Endometrial microvascular endothelial cells (primary cell): ENCODE measurements around the gene NKX2-4. TPM values are rescaled to one million over a fixed set of nuclear protein-coding genes. Genes with fewer than 3 reads are reported as not detected.

Experiments
- in situ Hi-C: cut with HindIII; loops from 2 replicates; pipeline ENCODE4 v1.10.0; 2017; ENCODE audit warnings: low sequenced_read_pairs, low pct_unique_long_range_greater_than_20kb; ENCODE audit errors: inconsistent ontology term
- total RNA-seq: library from RNA; depleted of rRNA; stranded (reverse); fragments of >200 nt; gene quantifications from one replicate; pipeline ENCODE4 v1.2.3, GENCODE V29; 2015; ENCODE audit errors: inconsistent ontology term

Gene NKX2-4
- total RNA-seq, 1 donor from 2014 or later, result not detected

DNA sequence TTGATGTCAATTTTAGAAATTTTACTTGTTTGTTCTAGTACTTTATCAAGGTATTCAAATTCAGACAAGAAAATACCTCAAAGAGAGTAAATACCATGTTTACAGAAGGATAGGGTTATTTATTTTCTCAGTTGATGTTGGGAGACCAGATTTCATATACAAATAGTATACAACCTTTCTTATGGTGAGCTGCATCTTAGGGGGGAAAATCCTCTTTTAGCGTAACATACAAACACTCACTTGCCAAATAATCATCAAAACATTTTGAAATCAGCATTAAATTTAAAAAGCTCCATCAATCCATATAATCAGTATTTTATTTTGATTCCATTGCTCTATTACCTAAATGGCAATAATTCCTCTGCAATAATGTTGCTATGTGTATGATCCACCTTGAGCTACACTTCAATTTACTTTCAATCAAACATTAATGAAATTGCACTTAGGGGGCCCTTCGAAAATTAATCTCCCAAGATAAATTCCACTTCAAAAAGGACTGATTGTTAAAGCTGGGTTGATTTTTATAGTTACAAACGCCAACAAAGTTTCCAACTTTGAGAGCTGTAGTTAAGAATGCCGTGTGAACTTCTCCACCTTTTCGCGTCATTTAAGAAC, 2.2 kb downstream of the NKX2-4 start:
- in situ Hi-C loops, result no loop called here

- in situ Hi-C loops, result no loop called here
Observed at GRCh38 chr20:21394551-21394950, 2.8 kb downstream of the NKX2-4 start.

DNA sequence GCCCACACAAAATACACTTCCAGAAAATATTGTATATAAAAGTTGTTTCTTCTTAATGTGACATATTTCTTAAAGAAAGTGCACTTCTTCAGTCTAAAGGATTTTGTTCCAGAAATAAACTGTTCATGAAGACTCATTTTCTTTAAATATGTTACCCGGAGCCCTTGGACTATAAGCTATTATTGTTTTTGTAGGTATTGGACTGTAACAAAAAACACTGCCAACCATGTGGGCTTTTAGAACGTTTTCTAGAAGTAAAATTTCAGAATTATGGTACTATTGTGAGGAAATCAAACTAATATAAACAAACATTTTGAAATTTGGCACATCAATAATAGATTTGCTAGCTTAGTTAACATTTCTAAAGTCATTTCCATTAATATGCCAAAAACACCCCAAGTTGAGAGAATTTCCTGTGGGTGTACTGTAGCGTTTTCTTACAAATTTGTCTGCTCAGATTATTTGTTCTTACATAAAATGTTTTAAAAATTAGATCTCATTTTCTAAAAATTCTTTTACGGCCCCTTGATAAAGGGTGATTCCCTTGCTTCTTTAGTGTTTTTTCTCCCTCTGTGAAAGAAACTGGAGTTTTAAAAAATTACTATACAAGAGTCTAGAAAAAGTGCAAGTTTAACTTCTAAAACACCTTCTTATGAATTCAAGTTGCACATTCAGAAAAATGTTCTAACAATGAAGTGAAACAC, 3.4 kb downstream of the NKX2-4 start:
- in situ Hi-C loops, result no loop called here

DNA sequence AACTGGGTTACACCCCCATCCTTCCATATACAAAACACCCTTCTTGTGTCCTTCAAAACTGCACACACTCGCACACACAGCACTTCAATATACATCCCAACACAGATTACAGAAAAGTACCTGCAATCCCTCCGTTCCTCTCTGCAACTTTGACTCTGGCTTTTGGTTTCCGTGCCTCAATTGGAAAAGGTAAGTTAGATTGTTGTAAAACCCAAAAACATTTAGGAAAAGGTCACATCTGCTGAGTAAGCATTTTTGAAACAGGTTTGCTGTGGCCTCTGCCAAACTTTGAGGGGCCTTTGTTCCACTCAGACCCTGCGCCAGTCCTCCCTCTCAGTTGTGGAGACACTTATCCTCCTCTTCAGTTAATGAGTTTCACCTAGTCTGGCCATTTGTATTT, 4.2 kb downstream of the NKX2-4 start:
- in situ Hi-C loops, result no loop called here

GRCh38 chr20:21391972-21392352, 5.4 kb downstream of the NKX2-4 start:
- in situ Hi-C loops, result no loop called here

DNA sequence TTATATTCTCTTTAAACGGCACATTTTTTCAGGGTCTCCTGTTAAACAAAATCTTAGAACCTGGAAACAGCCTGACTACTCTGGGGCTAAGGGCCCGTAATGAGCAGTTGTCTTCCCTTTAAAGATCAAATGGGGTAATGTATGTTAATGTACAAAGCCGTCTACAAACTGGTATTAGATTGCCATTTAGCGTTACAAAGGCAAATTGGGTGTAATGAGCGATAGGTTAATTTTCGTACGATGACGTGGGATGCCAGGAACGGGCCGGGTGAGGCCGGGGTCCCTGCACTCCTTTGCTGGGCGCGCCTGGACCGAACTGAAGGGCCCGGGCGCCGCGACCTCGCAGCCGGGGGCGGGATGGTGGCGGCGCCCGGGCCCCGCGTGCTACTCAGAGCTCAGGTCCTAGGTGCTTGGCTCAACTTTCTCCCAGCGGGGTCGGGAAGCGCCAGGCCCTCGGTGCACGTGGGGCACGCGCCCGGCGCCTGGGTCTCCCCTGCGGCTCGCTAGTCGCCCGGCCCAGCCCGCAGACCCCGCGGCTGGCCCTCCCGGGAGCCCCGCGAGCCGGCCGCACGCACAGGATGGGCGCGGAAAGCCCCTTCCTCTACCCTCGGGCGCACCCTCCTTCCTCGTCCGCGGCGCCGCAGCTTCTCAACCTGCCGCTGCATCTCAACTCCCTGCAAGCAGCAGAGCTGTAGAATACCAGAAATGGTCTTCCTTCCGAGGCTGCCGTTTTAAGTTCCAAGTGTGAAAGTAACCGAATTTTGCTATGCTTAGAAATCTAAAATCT, 5.9 kb downstream of the NKX2-4 start:
- in situ Hi-C loops, result no loop called here

- in situ Hi-C loops, result no loop called here
Observed at GRCh38 chr20:21390768-21391167, 6.6 kb downstream of the NKX2-4 start.

GRCh38 chr20:21389368-21389767, 8.0 kb downstream of the NKX2-4 start:
- in situ Hi-C loops, result no loop called here

- in situ Hi-C loops, result no loop called here
Observed at GRCh38 chr20:21388566-21388965, 8.8 kb downstream of the NKX2-4 start.

DNA sequence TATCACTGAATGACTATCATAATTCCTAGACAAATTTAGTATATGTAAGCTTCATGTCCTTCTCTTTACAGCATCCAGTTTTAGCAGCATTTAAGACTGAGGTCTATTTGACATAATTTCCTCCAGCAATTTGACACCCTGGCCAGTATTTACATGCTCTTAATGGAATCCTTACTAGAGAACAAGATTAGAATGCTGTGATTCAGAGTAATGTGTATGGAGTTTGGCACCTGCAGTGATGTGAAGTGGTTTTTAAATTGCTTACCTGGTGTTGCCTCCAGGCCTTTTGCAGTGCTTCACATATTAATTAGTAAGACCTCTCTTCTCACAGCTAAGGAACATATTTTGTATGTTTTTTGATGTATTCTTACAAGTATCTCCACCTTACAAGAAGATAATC, 9.8 kb downstream of the NKX2-4 start:
- in situ Hi-C loops, result no loop called here

DNA sequence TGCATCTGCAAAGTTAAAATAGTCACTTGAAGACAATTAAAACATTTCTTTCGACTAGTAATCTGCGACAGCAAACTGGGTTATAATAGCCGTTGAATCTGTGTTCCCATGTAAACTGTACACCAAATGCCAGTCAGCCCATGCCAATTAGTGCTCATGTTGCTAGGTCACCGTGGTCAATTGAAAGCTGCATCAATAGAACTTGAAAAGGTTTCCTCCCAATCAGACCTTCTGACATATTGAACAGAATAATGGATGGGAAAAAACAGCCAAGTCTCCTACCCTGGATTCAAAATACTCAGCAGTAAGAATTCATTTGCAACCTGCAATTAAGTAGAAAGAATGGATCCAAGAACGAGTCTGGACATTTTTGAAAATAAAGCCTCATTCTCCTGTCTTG, 11.2 kb downstream of the NKX2-4 start:
- in situ Hi-C loops, result no loop called here

GRCh38 chr20:21384308-21384892, 12.9 kb downstream of the NKX2-4 start:
- in situ Hi-C loops, result no loop called here

DNA sequence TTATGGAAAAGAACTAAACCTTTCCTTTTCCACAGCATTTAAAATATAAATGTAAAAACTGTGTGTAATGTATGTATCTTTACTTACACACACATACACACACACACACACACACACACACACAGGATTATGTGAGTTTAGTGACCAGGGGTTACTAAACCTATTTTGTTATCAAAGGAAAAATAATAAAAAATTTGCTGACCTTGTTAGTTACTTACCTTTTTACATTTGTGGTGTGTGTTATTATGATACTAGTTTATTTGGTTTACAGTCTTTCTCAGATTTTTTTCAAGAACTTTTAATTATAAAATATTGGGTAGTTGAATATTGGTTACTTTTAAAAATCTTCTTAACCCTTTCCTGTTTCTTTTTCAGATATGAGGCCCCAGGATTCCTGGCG, 15.7 kb downstream of the NKX2-4 start:
- in situ Hi-C loops, result no loop called here

DNA sequence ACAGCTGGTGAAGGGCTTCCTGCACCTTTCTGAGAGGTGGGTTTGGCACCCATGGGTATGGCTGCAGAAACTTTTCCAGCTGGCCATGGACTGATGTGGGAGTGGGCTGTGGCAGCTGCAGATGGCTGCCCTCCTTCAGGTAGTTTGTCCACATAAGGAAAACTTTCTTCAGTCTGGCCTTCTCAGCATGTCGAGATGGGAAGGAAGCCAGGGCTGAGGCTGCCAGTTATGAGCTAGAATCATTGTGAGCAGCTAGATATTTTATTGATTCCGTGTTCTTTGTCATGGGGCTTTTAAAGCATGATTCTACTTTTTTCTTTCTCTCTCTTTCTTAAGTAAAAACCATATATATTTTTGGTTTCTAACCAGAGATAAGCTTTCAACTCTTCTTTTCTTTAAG, 16.6 kb downstream of the NKX2-4 start:
- in situ Hi-C loops, result no loop called here

DNA sequence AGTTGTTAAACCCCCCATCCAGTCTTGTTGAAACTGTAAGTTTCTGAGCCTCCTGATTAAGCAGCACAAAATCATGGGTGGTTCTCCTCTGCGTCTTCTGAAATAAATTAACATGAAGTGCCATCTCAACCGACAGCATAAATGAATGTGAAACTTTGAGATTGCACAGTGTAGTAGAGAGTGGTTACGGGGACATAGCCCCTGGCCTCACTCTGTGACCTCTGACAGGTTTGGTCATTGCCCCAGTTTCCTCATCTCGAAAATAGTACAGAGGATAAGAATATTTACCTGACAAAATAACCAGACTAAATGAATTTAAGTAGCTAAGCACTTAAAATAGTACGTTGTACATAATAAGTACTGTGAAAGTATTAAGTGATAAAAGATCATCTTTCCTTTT, 19.1 kb downstream of the NKX2-4 start:
- in situ Hi-C loops, result no loop called here

DNA sequence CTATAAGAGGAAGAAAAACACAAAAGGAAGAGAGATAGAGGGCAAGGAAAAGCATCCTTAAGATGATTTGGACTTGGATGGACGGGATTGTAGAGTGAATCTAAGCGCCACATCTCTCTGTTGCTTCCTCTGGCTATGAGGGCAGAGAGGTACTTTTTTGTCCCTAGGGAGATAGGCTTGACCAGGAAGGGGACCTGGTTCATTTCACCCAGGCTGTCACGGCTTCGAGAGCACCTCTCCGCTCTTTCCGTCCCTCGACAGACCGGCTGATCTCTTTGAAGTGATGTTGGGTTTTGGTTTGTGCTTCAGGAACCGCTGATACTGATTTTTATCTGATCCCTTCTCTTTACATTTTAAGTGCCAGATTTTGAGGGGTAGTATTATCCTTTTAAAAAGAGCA, 19.6 kb downstream of the NKX2-4 start:
- in situ Hi-C loops, result no loop called here

- in situ Hi-C loops, result no loop called here
Observed at GRCh38 chr20:21376626-21377025, 20.7 kb downstream of the NKX2-4 start.

DNA sequence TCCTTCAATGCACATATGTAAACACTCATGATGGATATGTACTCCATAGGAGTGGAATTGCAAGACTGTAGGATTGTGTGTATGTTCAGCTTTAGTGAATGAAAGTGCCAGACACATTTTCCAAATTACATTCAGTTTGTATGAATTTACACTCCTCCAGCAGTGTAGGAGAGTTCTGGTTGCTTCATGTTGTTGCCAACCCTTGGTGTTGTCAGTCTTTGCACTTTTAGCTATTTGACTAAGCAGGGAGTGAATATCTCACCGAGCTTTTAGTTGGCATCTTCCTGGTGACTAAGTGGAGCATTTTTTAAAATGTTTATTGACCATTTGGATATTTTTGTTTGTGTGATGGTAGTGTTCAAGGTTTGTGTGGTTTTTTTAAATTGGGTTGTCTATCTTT, 23.9 kb downstream of the NKX2-4 start:
- in situ Hi-C loops, result no loop called here

- in situ Hi-C loops, result no loop called here
Observed at GRCh38 chr20:21372016-21372415, 25.3 kb downstream of the NKX2-4 start.

GRCh38 chr20:21371193-21371592, 26.1 kb downstream of the NKX2-4 start:
- in situ Hi-C loops, result no loop called here
